ENCODE results near the gene PXN. TPM values are rescaled to one million over a fixed set of nuclear protein-coding genes. Genes with fewer than 3 reads are reported as not detected.
"Not testable (repeated sequence)": the region's sequence is repeated elsewhere in the genome, so short reads cannot be mapped to it uniquely, and the experiment has no call there.

The PXN gene
- total RNA-seq, 2 experiments from 2014 or later, result 74.5 to 104 TPM

DNA sequence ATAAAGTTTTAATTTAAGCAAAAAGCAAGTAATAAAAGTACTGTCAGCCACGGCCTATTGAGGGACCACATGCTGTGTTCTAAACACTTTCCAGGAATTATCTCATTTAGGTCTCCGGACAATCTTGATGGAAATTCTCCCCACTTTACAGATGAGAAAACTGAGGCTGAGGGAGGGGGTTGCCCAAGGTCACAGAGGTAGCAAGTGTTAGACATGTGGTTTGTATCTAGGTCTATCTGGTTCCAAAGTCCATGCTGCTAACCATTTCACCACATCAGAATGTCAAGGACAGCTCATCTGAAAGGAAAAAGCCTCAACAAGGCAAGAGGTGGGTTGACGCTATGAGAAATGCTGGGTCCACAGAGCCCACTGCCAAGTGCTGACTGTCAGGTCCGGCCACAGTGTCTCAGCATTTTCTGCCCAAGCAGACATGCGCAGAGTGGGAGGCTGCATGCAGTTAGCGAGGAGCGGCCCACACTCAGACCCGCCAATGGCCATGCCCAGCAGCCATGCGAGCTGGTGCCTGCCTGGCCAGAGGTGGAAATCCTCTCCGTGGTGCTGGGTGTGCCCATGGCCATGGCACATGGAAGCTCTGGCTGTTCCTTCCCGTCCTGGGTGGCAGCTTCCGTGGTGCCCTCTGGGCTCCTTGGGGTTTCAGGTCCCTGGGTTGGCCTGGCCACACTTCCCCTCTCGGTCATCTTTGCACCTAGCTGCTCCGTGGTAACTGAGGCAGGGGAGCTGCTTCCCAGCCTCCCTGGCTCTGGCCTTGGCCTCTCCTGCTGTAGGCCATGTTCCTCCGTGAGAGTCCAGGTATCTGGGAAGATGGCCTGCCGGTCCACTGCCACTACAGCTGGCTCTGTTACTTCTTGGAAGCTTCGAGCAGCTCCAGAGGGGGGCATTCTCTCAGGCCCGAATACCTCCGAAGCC lies 46.6 kb downstream of the PXN start:
- H3K9me3 Mint-ChIP-seq (ENCODE audit: low read depth), result no peaks in the 10 kb centered on the region
- ATAC-seq (no peak), DNase-seq (no peak)
- H3K4me3 Mint-ChIP-seq, result no peak overlapping the region
- intact Hi-C loops (cut with DNase I, micrococcal nuclease), result no loop called here
- CTCF ChIA-PET, result interaction anchor here (0.7 to 4.8 kb wide), 3 partner anchors 9 to 390 kb away, joined by 3 to 25 read pairs (median 10); partner anchors contain the start of gene RPLP0
- no peaks in the 10 kb centered on the region for H3K27me3 Mint-ChIP-seq
- POLR2A ChIA-PET, result interaction anchor here (0.9 to 1.7 kb wide), 3 partner anchors 15 to 74 kb away, joined by 4 to 7 read pairs (median 4); partner anchors contain the start of genes RNU4-1 and RNU4-2
- peaks cover 25% of the 10 kb centered on the region for H3K36me3 Mint-ChIP-seq (ENCODE audit: low read depth)
- no peak overlapping the region for H3K27ac Mint-ChIP-seq
- no peaks in the 10 kb centered on the region for H3K4me1 Mint-ChIP-seq

DNA sequence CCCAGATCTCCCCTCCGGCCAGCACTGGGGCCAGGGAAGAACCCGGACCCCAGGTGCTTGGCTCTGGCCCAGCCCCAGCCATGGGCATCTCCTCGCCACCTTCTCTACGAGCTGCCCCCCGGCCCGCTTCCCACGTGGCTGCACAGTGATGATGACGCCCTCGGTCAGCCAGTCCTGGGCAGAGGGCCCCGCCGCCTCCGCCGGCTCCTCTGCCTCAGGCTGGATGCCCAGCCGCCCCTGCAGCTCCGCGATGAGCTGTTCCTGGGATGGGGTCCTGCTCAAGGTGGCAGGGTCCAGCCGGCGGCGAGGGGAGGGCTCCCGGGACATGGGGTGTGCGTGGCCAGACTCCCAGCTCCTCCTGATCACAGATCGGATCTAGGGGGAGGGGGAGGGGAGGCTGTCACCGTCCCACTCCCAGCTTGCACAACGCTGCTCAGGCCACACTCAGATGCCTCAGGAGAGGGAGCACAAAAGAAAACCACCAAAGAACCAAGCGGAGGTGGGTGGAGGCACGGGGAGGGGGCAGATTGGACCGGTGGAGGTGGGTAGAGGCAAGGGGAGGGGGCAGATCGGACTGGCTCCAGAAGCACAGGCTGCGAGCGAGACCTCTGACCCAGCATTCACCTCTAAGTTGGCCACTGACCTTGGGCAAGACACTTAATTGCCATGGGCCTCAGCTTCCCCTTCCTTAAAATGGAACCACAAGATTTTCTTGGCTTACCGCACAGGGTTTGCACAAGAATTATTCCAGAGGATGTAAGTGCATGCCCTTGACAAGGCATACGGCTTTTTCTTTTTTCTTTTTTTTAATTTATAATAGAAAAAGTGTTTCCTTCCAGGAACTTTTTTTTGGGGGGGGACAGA lies 48.6 kb downstream of the PXN start:
- ChIA-PET POLR2A (interaction anchor here (1.1 kb wide), 1 partner anchor 16 kb away, joined by 3 read pairs; the partner anchor contains the start of gene RPLP0), CTCF (interaction anchor here (0.9 to 4.8 kb wide), 2 partner anchors 11 to 14 kb away, joined by 3 to 25 read pairs; no protein-coding TSS in a partner anchor)
- Mint-ChIP-seq H3K27ac (no peak overlapping the region), H3K9me3 (ENCODE audit: low read depth) (no peaks in the 10 kb centered on the region), H3K4me3 (no peak overlapping the region), H3K27me3 (no peaks in the 10 kb centered on the region), H3K4me1 (no peaks in the 10 kb centered on the region), H3K36me3 (ENCODE audit: low read depth) (peaks cover 19% of the 10 kb centered on the region)
- ATAC-seq (no peak), DNase-seq (no peak)
- intact Hi-C loops (cut with DNase I, micrococcal nuclease), result no loop called here

DNA sequence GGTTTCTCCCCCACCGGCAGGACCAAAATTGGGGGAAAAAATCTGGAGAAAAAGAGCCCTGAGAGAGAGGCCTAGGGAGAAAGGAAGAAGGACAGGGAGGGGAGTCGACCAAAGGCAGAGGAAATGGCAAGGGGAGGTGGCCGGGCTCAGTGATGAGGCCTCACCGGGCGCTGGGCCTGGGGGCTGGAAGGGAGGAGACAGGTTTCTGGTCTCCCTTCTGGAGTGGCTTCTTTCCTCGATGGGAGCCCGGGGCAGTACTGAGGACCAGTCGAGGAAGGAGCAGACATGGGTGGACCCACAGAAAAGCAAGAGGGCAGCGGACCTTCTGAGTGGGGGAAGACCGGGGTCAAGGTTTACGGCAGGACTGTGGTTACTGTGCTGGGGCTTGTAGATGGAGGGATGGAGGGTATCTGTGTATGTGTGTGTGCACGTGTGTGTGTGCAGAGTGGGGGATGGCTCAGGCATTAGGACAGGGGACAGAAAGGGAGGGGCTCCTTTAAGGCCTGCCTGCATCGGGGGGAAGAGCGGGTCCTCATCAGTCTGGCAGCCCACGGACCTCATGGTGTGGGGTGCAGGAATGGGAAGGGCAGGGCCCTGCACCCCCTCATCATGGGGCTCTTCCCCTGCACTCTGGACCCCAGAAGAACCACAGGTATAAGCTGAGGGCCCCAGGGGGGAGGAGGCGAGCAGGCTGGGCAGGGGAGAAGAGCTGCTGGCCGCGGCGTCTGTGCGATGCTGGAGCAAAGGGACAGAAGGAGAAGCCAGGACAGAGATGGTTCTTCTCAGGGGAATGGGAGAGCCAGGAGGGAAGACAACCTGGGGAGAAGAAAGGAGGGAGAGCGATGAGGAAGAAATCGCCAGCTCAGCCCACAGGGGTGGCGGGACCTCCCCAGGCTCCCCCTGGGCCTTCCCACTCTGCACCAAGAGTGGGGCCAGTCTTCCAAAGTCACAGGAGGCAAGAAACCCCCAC lies 49.5 kb downstream of the PXN start:
- ATAC-seq, result no peak
- no peak overlapping the region for H3K4me3 Mint-ChIP-seq
- peak overlapping the region; percentile 65 for H3K27ac Mint-ChIP-seq

DNA sequence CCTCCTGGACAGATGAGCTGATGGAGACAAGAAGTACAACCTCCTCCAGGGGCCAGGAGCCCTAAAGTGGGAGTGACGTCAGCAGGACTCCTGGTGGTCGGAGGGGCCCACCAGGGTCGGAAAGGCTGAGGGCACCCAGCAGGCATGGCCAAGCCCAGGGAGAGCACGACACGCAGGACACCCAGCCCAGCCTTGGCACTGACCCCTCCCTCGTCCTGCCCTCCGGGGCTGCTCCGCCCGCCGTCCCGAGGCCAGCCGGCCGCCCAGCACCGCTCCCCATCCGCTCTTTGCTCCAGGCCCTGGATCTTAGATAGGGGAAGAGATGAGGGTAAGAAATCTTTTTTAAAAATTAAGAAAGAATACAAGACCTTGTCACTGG lies 50.2 kb downstream of the PXN start:
- Mint-ChIP-seq H3K36me3 (ENCODE audit: low read depth) (peaks cover 18% of the 10 kb centered on the region), H3K27ac (no peak overlapping the region), H3K27me3 (no peaks in the 10 kb centered on the region), H3K4me1 (no peaks in the 10 kb centered on the region), H3K9me3 (ENCODE audit: low read depth) (no peaks in the 10 kb centered on the region), H3K4me3 (no peak overlapping the region)
- ATAC-seq (no peak), DNase-seq (no peak)
- POLR2A ChIA-PET, result no interaction called here
- intact Hi-C loops (cut with DNase I, micrococcal nuclease), result no loop called here
- CTCF ChIA-PET, result no interaction called here

More for the DNA sequence above, 49.5 kb downstream of the PXN start:
- intact Hi-C loops (cut with DNase I, micrococcal nuclease), result no loop called here
- Mint-ChIP-seq H3K36me3 (ENCODE audit: low read depth) (peaks cover 19% of the 10 kb centered on the region), H3K4me1 (no peaks in the 10 kb centered on the region), H3K27me3 (no peaks in the 10 kb centered on the region), H3K9me3 (ENCODE audit: low read depth) (no peaks in the 10 kb centered on the region)
- no peak for DNase-seq
- POLR2A ChIA-PET, result no interaction called here
- CTCF ChIA-PET, result interaction anchor here (4.8 kb wide), 1 partner anchor 12 kb away, joined by 25 read pairs; no protein-coding TSS in a partner anchor

DNA sequence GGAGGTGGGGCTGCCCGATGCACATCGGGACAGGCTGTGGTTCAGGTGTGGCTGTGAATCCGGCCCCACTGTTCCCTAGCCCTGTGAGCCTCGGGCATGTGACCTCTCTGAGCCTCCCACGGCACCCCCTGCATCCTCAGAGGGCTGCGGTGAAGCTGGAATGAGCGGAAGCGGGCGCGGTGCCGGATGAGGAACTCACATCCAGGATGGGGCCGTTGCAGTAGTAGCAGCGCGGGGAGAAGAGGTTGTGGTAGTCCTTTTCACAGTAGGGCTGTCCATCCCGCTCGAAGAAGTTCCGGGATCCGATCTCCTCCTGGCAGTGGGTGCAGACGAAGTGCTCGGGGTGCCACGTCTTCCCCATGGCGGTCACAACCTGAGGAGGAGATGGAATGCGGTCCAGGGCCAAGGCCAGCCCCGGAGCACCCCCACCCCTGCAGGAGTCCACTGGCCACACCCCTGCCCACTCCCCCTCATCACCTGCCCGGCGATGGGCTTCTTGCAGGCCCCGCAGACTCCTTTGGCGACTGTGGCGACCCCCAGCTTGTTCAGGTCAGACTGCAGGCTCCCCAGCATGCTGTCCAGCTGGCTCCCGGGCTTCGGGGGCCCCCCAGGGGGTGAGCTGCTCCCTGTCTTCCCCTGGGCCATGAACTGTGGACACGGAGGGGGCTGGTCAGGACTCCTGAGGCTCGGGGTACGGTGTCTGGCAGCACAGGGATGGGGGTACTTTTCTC lies 50.7 kb downstream of the PXN start:
- DNase-seq, result no peak
- Mint-ChIP-seq H3K36me3 (ENCODE audit: low read depth) (peaks cover 14% of the 10 kb centered on the region), H3K27me3 (no peaks in the 10 kb centered on the region), H3K27ac (no peak overlapping the region), H3K9me3 (ENCODE audit: low read depth) (no peaks in the 10 kb centered on the region), H3K4me3 (no peak overlapping the region), H3K4me1 (no peaks in the 10 kb centered on the region)
- ChIA-PET POLR2A (interaction anchor here (1.4 kb wide), 1 partner anchor 14 kb away, joined by 3 read pairs; no protein-coding TSS in a partner anchor), CTCF (no interaction called here)
- no peak for ATAC-seq
- intact Hi-C loops (cut with DNase I, micrococcal nuclease), result no loop called here

DNA sequence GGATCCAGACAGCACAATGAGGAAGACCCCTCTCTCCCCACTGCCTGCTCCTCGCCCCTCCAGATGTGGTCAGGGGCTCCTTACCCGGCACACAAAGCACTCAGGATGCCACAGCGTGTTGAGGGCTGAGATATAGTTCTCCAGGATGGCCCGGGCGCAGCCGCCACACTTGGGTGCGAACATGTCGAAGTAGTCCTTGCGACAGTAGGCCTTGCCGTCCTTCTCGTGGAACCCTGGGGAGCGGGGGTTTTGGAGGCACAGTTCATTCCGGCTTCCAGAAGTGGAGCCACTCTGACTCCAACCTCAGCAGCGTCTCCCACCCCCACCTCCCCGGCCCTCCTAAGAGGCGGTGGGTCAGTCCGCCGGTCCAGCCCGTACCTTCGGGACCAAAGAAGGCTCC lies 51.8 kb downstream of the PXN start:
- H3K4me1 Mint-ChIP-seq, result no peaks in the 10 kb centered on the region
- intact Hi-C loops (cut with DNase I, micrococcal nuclease), result no loop called here
- POLR2A ChIA-PET, result interaction anchor here (1.4 kb wide), 1 partner anchor 12 kb away, joined by 3 read pairs; no protein-coding TSS in a partner anchor
- ATAC-seq, result no peak
- H3K9me3 Mint-ChIP-seq (ENCODE audit: low read depth), result no peaks in the 10 kb centered on the region
- CTCF ChIA-PET, result no interaction called here
- no peak overlapping the region for H3K4me3 Mint-ChIP-seq
- no peak for DNase-seq
- H3K27me3 Mint-ChIP-seq, result no peaks in the 10 kb centered on the region
- peaks cover 14% of the 10 kb centered on the region for H3K36me3 Mint-ChIP-seq (ENCODE audit: low read depth)
- no peak overlapping the region for H3K27ac Mint-ChIP-seq

DNA sequence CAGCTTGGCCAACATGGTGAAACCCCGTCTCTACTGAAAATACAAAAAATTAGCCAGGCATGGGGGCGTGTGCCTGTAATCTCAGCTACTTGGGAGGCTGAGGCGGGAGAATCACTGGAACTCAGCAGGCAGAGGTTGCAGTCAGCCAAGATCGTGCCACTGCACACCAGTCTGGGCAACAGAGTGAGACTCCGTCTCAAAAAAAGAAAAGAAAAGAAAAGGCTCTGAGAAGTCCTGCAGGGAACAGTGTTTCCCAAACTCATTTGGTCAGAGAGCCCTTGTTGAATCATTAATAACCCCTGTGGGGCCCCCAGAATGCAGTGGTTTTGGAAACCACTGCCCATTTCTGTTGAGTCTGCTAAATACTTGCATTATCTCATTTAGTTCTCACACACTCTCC lies 52.3 kb downstream of the PXN start:
- ATAC-seq; H3K4me1 Mint-ChIP-seq; H3K4me3 Mint-ChIP-seq; intact Hi-C loops (cut with DNase I, micrococcal nuclease); H3K36me3 Mint-ChIP-seq (ENCODE audit: low read depth); H3K27ac Mint-ChIP-seq; POLR2A ChIA-PET; H3K9me3 Mint-ChIP-seq (ENCODE audit: low read depth); DNase-seq; H3K27me3 Mint-ChIP-seq: not testable (repeated sequence)
- CTCF ChIA-PET, result interaction anchor here (1.5 kb wide), 1 partner anchor 15 kb away, joined by 9 read pairs; no protein-coding TSS in a partner anchor

DNA sequence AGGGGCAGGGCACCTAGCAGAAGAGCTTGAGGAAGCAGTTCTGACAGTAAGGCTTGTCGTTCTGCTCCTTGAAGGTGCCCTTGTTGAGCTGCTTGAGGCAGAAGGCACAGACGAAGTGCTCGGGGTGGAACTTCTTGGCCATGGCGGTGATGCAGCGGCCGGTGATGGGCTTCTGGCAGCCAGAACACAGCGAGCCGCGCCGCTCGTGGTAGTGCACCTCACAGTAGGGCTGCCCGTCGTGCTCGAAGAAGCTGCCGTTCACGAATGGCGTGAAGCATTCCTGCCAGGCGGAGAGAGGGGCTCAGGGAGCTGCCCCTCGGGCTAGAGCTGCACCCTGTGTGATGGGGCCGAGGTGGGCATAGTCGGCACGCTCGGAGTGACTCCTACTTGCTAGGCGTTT lies 53.2 kb downstream of the PXN start:
- H3K4me3 Mint-ChIP-seq, result no peak overlapping the region
- H3K4me1 Mint-ChIP-seq, result no peaks in the 10 kb centered on the region
- DNase-seq (no peak), ATAC-seq (no peak)
- H3K27ac Mint-ChIP-seq, result no peak overlapping the region
- no peaks in the 10 kb centered on the region for H3K9me3 Mint-ChIP-seq (ENCODE audit: low read depth)
- ChIA-PET CTCF (interaction anchor here (1.5 kb wide), 1 partner anchor 16 kb away, joined by 9 read pairs; no protein-coding TSS in a partner anchor), POLR2A (interaction anchor here (1.1 kb wide), 1 partner anchor 79 kb away, joined by 3 read pairs; the partner anchor contains the start of gene RNU4-2)
- intact Hi-C loops (cut with DNase I, micrococcal nuclease), result no loop called here
- H3K36me3 Mint-ChIP-seq (ENCODE audit: low read depth), result peaks cover 10% of the 10 kb centered on the region
- no peaks in the 10 kb centered on the region for H3K27me3 Mint-ChIP-seq

DNA sequence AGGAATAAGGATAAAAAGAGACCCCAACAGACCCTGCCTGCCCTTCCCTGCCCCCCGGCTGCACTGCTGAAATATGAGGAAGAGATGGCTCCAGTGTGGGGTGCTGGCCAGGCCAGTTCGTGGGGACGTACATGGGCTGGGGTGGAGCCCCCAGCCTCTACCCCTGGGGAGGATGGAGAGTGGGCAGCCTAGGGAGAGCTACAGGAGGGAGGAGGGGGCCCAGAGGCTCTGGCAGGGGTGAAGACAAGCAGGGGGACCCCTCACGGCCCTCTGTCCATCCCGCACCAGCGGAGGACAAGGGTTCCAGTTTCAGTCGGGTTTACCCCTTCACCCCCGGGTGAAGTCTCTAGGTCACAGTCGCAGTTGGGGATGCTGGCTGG lies 53.6 kb downstream of the PXN start:
- Mint-ChIP-seq H3K4me3 (no peak overlapping the region), H3K27ac (no peak overlapping the region), H3K4me1 (no peaks in the 10 kb centered on the region), H3K27me3 (no peaks in the 10 kb centered on the region), H3K9me3 (ENCODE audit: low read depth) (no peaks in the 10 kb centered on the region), H3K36me3 (ENCODE audit: low read depth) (peaks cover 10% of the 10 kb centered on the region)
- intact Hi-C loops (cut with DNase I, micrococcal nuclease), result no loop called here
- no peak for ATAC-seq
- ChIA-PET CTCF (interaction anchor here (1.5 kb wide), 1 partner anchor 16 kb away, joined by 9 read pairs; no protein-coding TSS in a partner anchor), POLR2A (interaction anchor here (1.1 kb wide), 1 partner anchor 79 kb away, joined by 3 read pairs; the partner anchor contains the start of gene RNU4-2)
- DNase-seq, result no peak

DNA sequence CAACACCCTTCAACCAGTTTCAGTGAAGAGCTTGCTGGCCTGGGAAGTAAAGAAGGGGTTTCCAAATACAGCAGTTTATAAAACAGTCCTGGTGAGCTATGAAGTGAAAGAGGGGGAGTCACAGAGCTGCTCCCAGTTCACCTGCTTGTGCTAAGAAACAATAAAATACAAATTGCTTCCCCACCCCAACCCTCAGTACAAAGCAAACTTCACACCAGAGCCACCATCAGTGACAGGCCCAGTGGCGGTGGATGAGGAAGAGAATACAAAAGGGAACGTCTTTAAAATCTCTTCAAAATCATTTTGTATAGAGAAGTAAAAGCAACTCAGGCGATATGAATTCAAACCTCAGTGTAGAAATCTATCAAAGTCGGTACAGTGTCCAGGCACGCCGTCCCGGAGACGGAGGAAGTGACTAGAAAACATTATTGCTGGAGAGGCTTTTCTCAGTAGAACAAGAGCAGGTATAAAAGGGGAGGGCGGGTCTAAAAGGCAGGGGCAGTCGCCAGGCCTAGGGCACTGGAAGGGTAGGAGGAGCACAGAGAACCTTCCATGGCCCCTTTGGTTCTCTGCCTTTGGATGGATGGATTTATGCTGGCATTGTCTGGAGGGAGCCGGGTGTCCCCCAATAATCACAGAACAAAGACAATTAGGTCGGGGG lies 54.2 kb downstream of the PXN start:
- no peaks in the 10 kb centered on the region for H3K27me3 Mint-ChIP-seq
- no peak overlapping the region for H3K4me3 Mint-ChIP-seq
- intact Hi-C loops (cut with DNase I, micrococcal nuclease), result no loop called here
- no peak overlapping the region for H3K27ac Mint-ChIP-seq
- CTCF ChIA-PET, result no interaction called here
- POLR2A ChIA-PET, result interaction anchor here (1.1 kb wide), 1 partner anchor 10 kb away, joined by 5 read pairs; the partner anchor contains the start of gene RPLP0
- no peaks in the 10 kb centered on the region for H3K9me3 Mint-ChIP-seq (ENCODE audit: low read depth)
- peaks cover 12% of the 10 kb centered on the region for H3K36me3 Mint-ChIP-seq (ENCODE audit: low read depth)
- DNase-seq, result no peak
- H3K4me1 Mint-ChIP-seq, result no peaks in the 10 kb centered on the region
- ATAC-seq, result no peak

Data from activated CD4-positive, alpha-beta T cell treated with anti-CD3 and anti-CD28 coated beads for 36 hours (primary cell).